B cell (primary cell): ENCODE results near the gene ANKRD62.
"Not testable (repeated sequence)": the region's sequence is repeated elsewhere in the genome, so short reads cannot be mapped to it uniquely, and the experiment has no call there.

Experiments used
- EZH2 ChIP-seq: IDR thresholded peaks from 2 replicates; pipeline ENCODE4 v1.6.1; 2012; ENCODE audit warnings: borderline replicate concordance, low read depth, mild to moderate bottlenecking, moderate library complexity, low read length; ENCODE audit not compliant: insufficient read depth, poor library complexity, severe bottlenecking
- TF ChIP-seq, protein P1 (sequence below): fragments of 200-600 bp; IDR thresholded peaks from one replicate; pipeline ENCODE4 v1.8.0; 2022; ENCODE audit warnings: antibody characterized with exemption, mild to moderate bottlenecking

DNA sequence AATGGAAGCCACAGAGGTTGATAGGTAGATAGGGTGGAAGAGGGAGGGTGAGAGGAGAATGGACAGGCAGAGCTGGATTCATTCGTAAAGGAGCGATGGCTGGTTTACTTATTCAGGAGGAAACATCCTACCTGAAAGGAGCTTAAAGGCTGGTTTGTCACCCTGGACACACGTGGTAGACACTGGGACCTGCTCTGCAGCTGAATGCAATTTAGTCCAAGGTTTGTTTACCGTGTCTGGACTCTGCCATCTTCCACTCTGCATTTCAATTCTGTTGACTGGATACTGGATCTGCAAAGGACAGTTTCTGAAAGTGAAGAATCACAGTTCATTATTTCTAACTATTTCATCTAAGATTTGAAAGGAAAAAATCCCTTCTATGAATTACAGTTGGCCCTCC, 15.6 kb upstream of the ANKRD62 start:
- TF ChIP-seq, protein P1, sequence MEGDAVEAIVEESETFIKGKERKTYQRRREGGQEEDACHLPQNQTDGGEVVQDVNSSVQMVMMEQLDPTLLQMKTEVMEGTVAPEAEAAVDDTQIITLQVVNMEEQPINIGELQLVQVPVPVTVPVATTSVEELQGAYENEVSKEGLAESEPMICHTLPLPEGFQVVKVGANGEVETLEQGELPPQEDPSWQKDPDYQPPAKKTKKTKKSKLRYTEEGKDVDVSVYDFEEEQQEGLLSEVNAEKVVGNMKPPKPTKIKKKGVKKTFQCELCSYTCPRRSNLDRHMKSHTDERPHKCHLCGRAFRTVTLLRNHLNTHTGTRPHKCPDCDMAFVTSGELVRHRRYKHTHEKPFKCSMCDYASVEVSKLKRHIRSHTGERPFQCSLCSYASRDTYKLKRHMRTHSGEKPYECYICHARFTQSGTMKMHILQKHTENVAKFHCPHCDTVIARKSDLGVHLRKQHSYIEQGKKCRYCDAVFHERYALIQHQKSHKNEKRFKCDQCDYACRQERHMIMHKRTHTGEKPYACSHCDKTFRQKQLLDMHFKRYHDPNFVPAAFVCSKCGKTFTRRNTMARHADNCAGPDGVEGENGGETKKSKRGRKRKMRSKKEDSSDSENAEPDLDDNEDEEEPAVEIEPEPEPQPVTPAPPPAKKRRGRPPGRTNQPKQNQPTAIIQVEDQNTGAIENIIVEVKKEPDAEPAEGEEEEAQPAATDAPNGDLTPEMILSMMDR: not testable (repeated sequence)
- not testable (repeated sequence) for TF ChIP-seq EZH2
